DND-41 (cell line): ENCODE measurements around the gene EPB41L2.

ENCODE experiments used
- ATAC-seq: fragments of 200-7000 bp; cut with Tn5 transposase; 3 replicates; pipeline ENCODE4 v1.9.1; 2021; ENCODE audit warnings: low read depth; ENCODE audit not compliant: insufficient read depth
- DNase-seq: peaks from one replicate; pipeline ENCODE4 v3.0.0-alpha.2; 2020
- H2AFZ ChIP-seq: 2 replicates; pipeline ENCODE4 v1.6.0; 2012; ENCODE audit warnings: low read depth, low read length
- H3K27ac ChIP-seq: 2 replicates; pipeline ENCODE4 v1.5.1; 2012; ENCODE audit warnings: low read length, inconsistent platforms
- H3K27me3 ChIP-seq: fragments of 200-600 bp; sonication (generic); 2 replicates; pipeline ENCODE4 v1.6.0; 2012; ENCODE audit warnings: low read length, mild to moderate bottlenecking, inconsistent platforms; ENCODE audit not compliant: insufficient read depth, poor library complexity
- H3K36me3 ChIP-seq: 2 replicates; pipeline ENCODE4 v1.5.1; 2012; ENCODE audit warnings: low read length, inconsistent platforms; ENCODE audit not compliant: insufficient read depth
- H3K4me1 ChIP-seq: 2 replicates; pipeline ENCODE4 v1.5.1; 2012; ENCODE audit warnings: mild to moderate bottlenecking, low read length; ENCODE audit not compliant: insufficient read depth
- H3K4me2 ChIP-seq: 2 replicates; pipeline ENCODE4 v1.6.0; 2012; ENCODE audit warnings: mild to moderate bottlenecking, moderate library complexity, low read length, inconsistent platforms; ENCODE audit not compliant: insufficient read depth
- H3K4me3 ChIP-seq, 2 experiments: fragments of 200-600 bp in 1 of 2; shearing (Covaris generic) in 1 of 2; 2 replicates each; pipeline ENCODE4 v1.5.1; 2012 to 2016; ENCODE audit warnings: inconsistent platforms in 2 of 2, low read length in 2 of 2, mild to moderate bottlenecking in 2 of 2, low read depth in 1 of 2, moderate library complexity in 1 of 2
- H3K79me2 ChIP-seq: 2 replicates; pipeline ENCODE4 v1.6.0; 2012; ENCODE audit warnings: low read length, inconsistent platforms; ENCODE audit not compliant: insufficient read depth
- H3K9ac ChIP-seq: 2 replicates; pipeline ENCODE4 v1.6.0; 2012; ENCODE audit warnings: low read depth, mild to moderate bottlenecking, inconsistent platforms, low read length, moderate library complexity
- H3K9me3 ChIP-seq: 2 replicates; pipeline ENCODE4 v1.5.1; 2012; ENCODE audit warnings: low read length, moderate library complexity, mild to moderate bottlenecking, inconsistent platforms; ENCODE audit not compliant: insufficient read depth, severe bottlenecking
- H4K20me1 ChIP-seq: 2 replicates; pipeline ENCODE4 v1.6.0; 2012; ENCODE audit warnings: low read length; ENCODE audit not compliant: insufficient read depth
- CTCF ChIP-seq: IDR thresholded peaks from 2 replicates; pipeline ENCODE4 v1.5.1; 2012; ENCODE audit warnings: borderline replicate concordance, low read length, moderate library complexity, mild to moderate bottlenecking; ENCODE audit not compliant: poor library complexity, severe bottlenecking; ENCODE audit errors: extremely low read depth
- EZH2 ChIP-seq: IDR thresholded peaks from 3 replicates; pipeline ENCODE4 v1.6.1; 2012; ENCODE audit warnings: borderline replicate concordance, low read depth, mild to moderate bottlenecking, moderate library complexity, low read length, inconsistent platforms; ENCODE audit not compliant: severe bottlenecking

EPB41L2 gene

GRCh38 chr6:130852844-130853554, 210.0 kb downstream of the EPB41L2 start:
- ATAC-seq (no peak), DNase-seq (no peak)
- H4K20me1 ChIP-seq: no peaks in the 10 kb centered on the region
- no peak overlapping the region for H3K4me3 ChIP-seq
- no peak overlapping the region for H3K27ac ChIP-seq
- H3K4me2 ChIP-seq: no peak overlapping the region
- H3K36me3 ChIP-seq: peaks cover 13% of the 10 kb centered on the region; the same call in 1 of the 2 replicates
- no peaks in the 10 kb centered on the region for H3K4me1 ChIP-seq
- no peaks in the 10 kb centered on the region for H3K9me3 ChIP-seq
- no peak overlapping the region for H2AFZ ChIP-seq
- H3K79me2 ChIP-seq: no peaks in the 10 kb centered on the region
- H3K27me3 ChIP-seq: no peaks in the 10 kb centered on the region
- TF ChIP-seq EZH2 (no peak), CTCF (no peak)
- H3K9ac ChIP-seq: no peak overlapping the region

GRCh38 chr6:130851026-130851425, 212.0 kb downstream of the EPB41L2 start:
- Histone ChIP-seq H3K4me2 (no peak overlapping the region), H3K27ac (no peak overlapping the region), H3K36me3 (peaks cover 9% of the 10 kb centered on the region; the same call in 1 of the 2 replicates), H3K9ac (no peak overlapping the region), H2AFZ (no peak overlapping the region), H3K27me3 (no peaks in the 10 kb centered on the region), H3K4me1 (no peaks in the 10 kb centered on the region), H3K79me2 (no peaks in the 10 kb centered on the region), H3K9me3 (no peaks in the 10 kb centered on the region), H3K4me3 (no peak overlapping the region), H4K20me1 (no peaks in the 10 kb centered on the region)
- ATAC-seq (no peak), DNase-seq (no peak)
- TF ChIP-seq EZH2: no peak
- TF ChIP-seq CTCF: no peak

- Histone ChIP-seq H3K9me3 (no peaks in the 10 kb centered on the region), H3K4me2 (no peak overlapping the region), H3K4me3 (no peak overlapping the region), H3K36me3 (0 out of 2 replicates have a peak, but pooled peaks cover 6% of the 10 kb centered on the region), H3K4me1 (no peaks in the 10 kb centered on the region), H4K20me1 (no peaks in the 10 kb centered on the region), H3K9ac (no peak overlapping the region), H3K27me3 (no peaks in the 10 kb centered on the region), H3K79me2 (no peaks in the 10 kb centered on the region), H3K27ac (no peak overlapping the region), H2AFZ (no peak overlapping the region)
- ATAC-seq: no peak
- no peak for DNase-seq
- TF ChIP-seq CTCF (no peak), EZH2 (no peak)
Measured at GRCh38 chr6:130849594-130849993, 213.5 kb downstream of the EPB41L2 start.

- H3K27ac ChIP-seq: no peak overlapping the region
- no peak overlapping the region for H3K4me2 ChIP-seq
- no peaks in the 10 kb centered on the region for H3K27me3 ChIP-seq
- DNase-seq: peak; percentile 43
- no peak overlapping the region for H2AFZ ChIP-seq
- 0 out of 2 replicates have a peak, but pooled peaks cover 6% of the 10 kb centered on the region for H3K36me3 ChIP-seq
- no peaks in the 10 kb centered on the region for H3K9me3 ChIP-seq
- H3K9ac ChIP-seq: no peak overlapping the region
- H3K79me2 ChIP-seq: no peaks in the 10 kb centered on the region
- TF ChIP-seq CTCF (no peak), EZH2 (no peak)
- no peaks in the 10 kb centered on the region for H4K20me1 ChIP-seq
- H3K4me1 ChIP-seq: no peaks in the 10 kb centered on the region
- no peak overlapping the region for H3K4me3 ChIP-seq
- ATAC-seq: peak; percentile 97
Measured at GRCh38 chr6:130848945-130849344, 214.1 kb downstream of the EPB41L2 start.
